Gastroesophageal sphincter (tissue), 4 donors: ENCODE measurements around the gene MYLK. TPM values are rescaled to one million over a fixed set of nuclear protein-coding genes. Genes with fewer than 3 reads are reported as not detected.

Experiments used
- ATAC-seq: fragments of 150-250 bp; one replicate; pipeline ENCODE4 v1.9.1; 2016; ENCODE audit warnings: mild to moderate bottlenecking, moderate library complexity
- H3K27ac ChIP-seq, 4 donors: fragments of 200-600 bp; sonication (generic) in 3 of 4; 1 replicate in 3 of 4; 2 replicates in 1 of 4; pipeline ENCODE4 v1.5.1; 2016 to 2019
- H3K27me3 ChIP-seq: fragments of 200-600 bp; sonication (generic); one replicate; pipeline ENCODE4 v1.5.1; 2019
- H3K36me3 ChIP-seq, 2 donors: fragments of 200-600 bp; sonication (generic); one replicate each; pipeline ENCODE4 v1.5.1; 2019; ENCODE audit warnings: control low read depth in 1 of 2
- H3K4me1 ChIP-seq, 3 donors: fragments of 200-600 bp; sonication (generic); 1 replicate in 2 of 3; 2 replicates in 1 of 3; pipeline ENCODE4 v1.5.1; 2016 to 2019; ENCODE audit warnings: control low read depth in 2 of 3
- H3K4me3 ChIP-seq, 2 donors: fragments of 200-600 bp; sonication (generic); one replicate each; pipeline ENCODE4 v1.5.1; 2019; ENCODE audit warnings: mild to moderate bottlenecking in 1 of 2, moderate library complexity in 1 of 2
- H3K9me3 ChIP-seq, 3 donors: fragments of 200-600 bp; sonication (generic); one replicate each; pipeline ENCODE4 v1.5.1; 2017 to 2019; ENCODE audit warnings: control low read depth in 2 of 3
- EP300 ChIP-seq: sonication (generic); formaldehyde crosslinking; IDR thresholded peaks from one replicate; pipeline ENCODE4 v1.6.1; 2017; ENCODE audit warnings: antibody characterized with exemption, mild to moderate bottlenecking
- POLR2A ChIP-seq, 2 donors: fragments of 450-650 bp; IDR thresholded peaks; one replicate each; pipeline ENCODE4 v1.6.1; 2017; ENCODE audit warnings: antibody characterized with exemption in 2 of 2, mild to moderate bottlenecking in 2 of 2, moderate library complexity in 1 of 2
- POLR2AphosphoS5 ChIP-seq: sonication (generic); formaldehyde crosslinking; IDR thresholded peaks from one replicate; pipeline ENCODE4 v1.6.1; 2017; ENCODE audit warnings: antibody characterized with exemption
- WGBS, 2 donors: methylation state at CpG; one replicate each; pipeline ENCODE4 v1.1.5; 2018; ENCODE audit warnings: low coverage in 1 of 2; 5-methylcytosine and 5-hydroxymethylcytosine counted together
- total RNA-seq, 4 donors: library from RNA; depleted of rRNA; stranded (reverse); fragments of >200 nt; gene quantifications; one replicate each; pipeline ENCODE4 v1.1.0, GENCODE V29; 2016
- TF ChIP-seq, protein P1 (sequence below), 4 experiments: fragments of 200-600 bp in 2 of 4; fragments of 450-650 bp in 2 of 4; sonication (generic) in 1 of 4; IDR thresholded peaks; one replicate each; pipeline ENCODE4 v1.5.1; 2017 to 2019; ENCODE audit warnings: antibody characterized with exemption in 4 of 4, mild to moderate bottlenecking in 2 of 4, moderate library complexity in 2 of 4

MYLK gene
- total RNA-seq, 4 donors from 2014 or later = 1,558 to 2,522 (median 2,261) TPM

DNA sequence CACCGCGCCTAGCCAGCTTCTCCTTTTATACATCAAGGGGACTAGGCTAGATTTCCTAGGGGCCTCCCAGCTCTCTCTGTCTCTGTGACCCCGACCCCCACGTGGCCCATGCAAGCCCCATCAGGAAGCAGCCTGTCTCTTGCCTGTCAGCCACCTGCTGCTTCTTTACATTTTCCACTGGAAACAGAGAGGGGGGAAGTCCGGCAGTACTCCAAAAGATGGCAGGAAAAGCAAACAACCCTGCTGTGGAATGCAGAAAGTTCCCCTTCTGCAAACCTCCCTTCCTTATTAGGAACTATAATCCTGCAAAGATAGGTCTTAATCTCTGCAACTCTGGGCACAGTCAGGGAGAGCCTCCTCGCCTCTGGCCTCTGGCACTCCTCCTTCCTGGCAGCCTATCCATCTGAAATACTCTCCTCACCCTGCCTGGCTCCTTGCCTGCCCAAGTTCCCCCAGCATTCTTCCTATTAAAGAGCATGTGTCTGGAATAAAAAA is 251.9 kb downstream of the MYLK start:
- H3K4me1 ChIP-seq = peaks cover 8 to 96% (median 35%) of the 10 kb centered on the region in 3 donors
- peak overlapping the region; percentile 2 to 96 (median 93) for H3K27ac ChIP-seq
- no peak for TF ChIP-seq POLR2A (IDR thresholded peaks at IDR 0.05)
- peak; percentile 76 for TF ChIP-seq POLR2AphosphoS5
- H3K9me3 ChIP-seq = no peaks in the 10 kb centered on the region
- WGBS, 2 donors = 12 to 35% methylated on average over 3 to 6 of the region's 6 CpGs
- no peak overlapping the region for H3K4me3 ChIP-seq
- peaks cover 0 to 80% of the 10 kb centered on the region in 2 donors for H3K36me3 ChIP-seq
- ATAC-seq = peak; percentile 65
- no peaks in the 10 kb centered on the region for H3K27me3 ChIP-seq

- no peak for TF ChIP-seq EP300
- TF ChIP-seq POLR2AphosphoS5 = no peak
- TF ChIP-seq POLR2A (IDR thresholded peaks at IDR 0.05) = no peak
- TF ChIP-seq, protein P1, sequence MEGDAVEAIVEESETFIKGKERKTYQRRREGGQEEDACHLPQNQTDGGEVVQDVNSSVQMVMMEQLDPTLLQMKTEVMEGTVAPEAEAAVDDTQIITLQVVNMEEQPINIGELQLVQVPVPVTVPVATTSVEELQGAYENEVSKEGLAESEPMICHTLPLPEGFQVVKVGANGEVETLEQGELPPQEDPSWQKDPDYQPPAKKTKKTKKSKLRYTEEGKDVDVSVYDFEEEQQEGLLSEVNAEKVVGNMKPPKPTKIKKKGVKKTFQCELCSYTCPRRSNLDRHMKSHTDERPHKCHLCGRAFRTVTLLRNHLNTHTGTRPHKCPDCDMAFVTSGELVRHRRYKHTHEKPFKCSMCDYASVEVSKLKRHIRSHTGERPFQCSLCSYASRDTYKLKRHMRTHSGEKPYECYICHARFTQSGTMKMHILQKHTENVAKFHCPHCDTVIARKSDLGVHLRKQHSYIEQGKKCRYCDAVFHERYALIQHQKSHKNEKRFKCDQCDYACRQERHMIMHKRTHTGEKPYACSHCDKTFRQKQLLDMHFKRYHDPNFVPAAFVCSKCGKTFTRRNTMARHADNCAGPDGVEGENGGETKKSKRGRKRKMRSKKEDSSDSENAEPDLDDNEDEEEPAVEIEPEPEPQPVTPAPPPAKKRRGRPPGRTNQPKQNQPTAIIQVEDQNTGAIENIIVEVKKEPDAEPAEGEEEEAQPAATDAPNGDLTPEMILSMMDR (IDR thresholded peaks at IDR 0.05) = no peak
- Histone ChIP-seq H3K4me1 (peaks cover 8 to 87% (median 20%) of the 10 kb centered on the region in 3 donors), H3K36me3 (peaks cover 0 to 87% of the 10 kb centered on the region in 2 donors), H3K27me3 (no peaks in the 10 kb centered on the region), H3K4me3 (no peak overlapping the region), H3K27ac (peak overlapping the region; percentile 16 to 96 (median 93)), H3K9me3 (no peaks in the 10 kb centered on the region)
- WGBS, 2 donors = 100% methylated on average over 2 of the region's 4 CpGs; no CpG with 5 or more reads in 1 of the 2 donors
- ATAC-seq = no peak
Observed at GRCh38 chr3:123629747-123630047, 254.4 kb downstream of the MYLK start.

DNA sequence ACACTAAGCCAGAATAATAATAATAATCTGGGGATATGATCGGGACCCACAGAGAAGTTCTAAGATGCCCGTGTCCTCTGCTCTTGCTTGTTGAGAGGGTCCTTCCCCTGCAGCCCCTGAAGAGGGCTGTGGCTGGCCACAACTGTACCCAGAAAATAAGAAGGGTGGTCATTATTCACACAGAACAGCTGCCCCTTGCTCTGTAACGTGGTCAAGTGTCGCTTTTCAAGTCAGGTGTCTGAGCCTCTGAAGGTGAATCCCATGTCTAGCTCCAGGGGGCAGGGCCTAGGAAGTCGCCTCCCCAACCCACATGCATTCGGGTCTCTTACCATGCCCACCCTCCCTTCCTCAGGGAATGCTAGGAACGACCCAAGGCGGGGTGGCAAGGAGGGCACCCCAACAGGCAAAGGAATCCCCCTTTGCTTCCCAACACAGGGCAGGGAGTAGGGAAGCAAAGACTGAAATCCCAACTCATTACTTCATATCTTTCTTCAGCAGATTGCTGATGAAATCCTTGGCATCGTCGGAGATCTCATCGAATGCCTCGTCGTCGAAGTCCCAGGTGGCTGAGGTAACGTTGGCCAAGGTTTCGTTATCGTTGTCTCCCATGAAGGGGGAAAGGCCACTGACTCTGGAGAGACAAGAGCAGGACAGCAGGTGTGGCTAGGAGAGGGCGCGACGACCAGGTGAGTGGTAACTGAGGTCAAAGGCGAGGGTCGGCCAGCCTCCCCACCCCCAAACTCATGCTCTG is 255.0 kb downstream of the MYLK start:
- ATAC-seq = no peak
- Histone ChIP-seq H3K27me3 (no peaks in the 10 kb centered on the region), H3K4me1 (peaks cover 8 to 87% (median 16%) of the 10 kb centered on the region in 3 donors), H3K27ac (peak overlapping the region; percentile 16 to 96 (median 93)), H3K9me3 (no peaks in the 10 kb centered on the region), H3K36me3 (peaks cover 0 to 87% of the 10 kb centered on the region in 2 donors), H3K4me3 (no peak overlapping the region)
- TF ChIP-seq EP300 = no peak
- no peak for TF ChIP-seq POLR2A (IDR thresholded peaks at IDR 0.05)
- no peak for TF ChIP-seq POLR2AphosphoS5
- TF ChIP-seq, protein P1 (IDR thresholded peaks at IDR 0.05) = no peak
- WGBS, 2 donors = 70 to 81% methylated on average over 2 to 17 of the region's 22 CpGs

- WGBS, 2 donors = 39 to 43% methylated on average over 1 to 2 of the region's 6 CpGs
- no peak overlapping the region for H3K4me3 ChIP-seq
- ATAC-seq = peak; percentile 68
- peaks cover 0 to 87% of the 10 kb centered on the region in 2 donors for H3K36me3 ChIP-seq
- no peaks in the 10 kb centered on the region for H3K9me3 ChIP-seq
- H3K27ac ChIP-seq = peak overlapping the region; percentile 47 to 96 (median 93)
- TF ChIP-seq POLR2A (IDR thresholded peaks at IDR 0.05) (no peak), POLR2AphosphoS5 (peak; percentile 65)
- peaks cover 4 to 87% (median 7%) of the 10 kb centered on the region in 3 donors for H3K4me1 ChIP-seq
- H3K27me3 ChIP-seq = no peaks in the 10 kb centered on the region
Observed at GRCh38 chr3:123627673-123628670, 256.2 kb downstream of the MYLK start.

DNA sequence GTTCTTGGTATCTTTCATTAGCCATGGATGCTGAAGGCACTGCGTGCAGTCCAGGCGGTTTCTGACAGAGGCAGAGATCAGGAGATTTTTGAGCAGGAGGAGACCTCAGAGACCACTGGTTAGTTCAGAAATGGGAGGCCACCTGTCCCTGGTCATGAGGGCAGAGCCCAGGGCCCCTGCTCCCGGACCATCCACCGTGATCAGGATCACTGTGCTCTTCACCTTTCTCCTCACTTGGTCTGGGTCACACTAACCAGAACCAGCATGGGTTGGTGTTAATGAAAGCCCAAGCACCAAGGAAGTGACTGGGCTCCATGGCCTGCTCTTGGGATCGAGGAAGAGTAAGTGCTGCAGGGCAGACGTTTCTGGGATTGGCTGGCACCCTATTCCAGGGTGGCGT is 257.3 kb downstream of the MYLK start:
- H3K4me3 ChIP-seq = no peak overlapping the region
- peaks cover 0 to 95% of the 10 kb centered on the region in 2 donors for H3K36me3 ChIP-seq
- no CpG with 5 or more reads among the region's 7 CpGs for WGBS, 2 donors
- ATAC-seq = no peak
- peak overlapping the region in 3 of 4 donors; percentile 92 to 96 (median 94) for H3K27ac ChIP-seq
- peaks cover 0 to 87% (median 3%) of the 10 kb centered on the region in 3 donors for H3K4me1 ChIP-seq
- H3K27me3 ChIP-seq = no peaks in the 10 kb centered on the region
- TF ChIP-seq EP300 (no peak), POLR2AphosphoS5 (no peak), POLR2A (IDR thresholded peaks at IDR 0.05) (no peak)
- TF ChIP-seq, protein P1 (IDR thresholded peaks at IDR 0.05) = no peak
- no peaks in the 10 kb centered on the region for H3K9me3 ChIP-seq
